NCI-H774 (cell line): ENCODE results near the gene DLL3.

ENCODE experiments used
- DNase-seq: peaks from one replicate; lab custom pipeline; 2025; lab: John Stamatoyannopoulos, UW

The DLL3 gene

DNA sequence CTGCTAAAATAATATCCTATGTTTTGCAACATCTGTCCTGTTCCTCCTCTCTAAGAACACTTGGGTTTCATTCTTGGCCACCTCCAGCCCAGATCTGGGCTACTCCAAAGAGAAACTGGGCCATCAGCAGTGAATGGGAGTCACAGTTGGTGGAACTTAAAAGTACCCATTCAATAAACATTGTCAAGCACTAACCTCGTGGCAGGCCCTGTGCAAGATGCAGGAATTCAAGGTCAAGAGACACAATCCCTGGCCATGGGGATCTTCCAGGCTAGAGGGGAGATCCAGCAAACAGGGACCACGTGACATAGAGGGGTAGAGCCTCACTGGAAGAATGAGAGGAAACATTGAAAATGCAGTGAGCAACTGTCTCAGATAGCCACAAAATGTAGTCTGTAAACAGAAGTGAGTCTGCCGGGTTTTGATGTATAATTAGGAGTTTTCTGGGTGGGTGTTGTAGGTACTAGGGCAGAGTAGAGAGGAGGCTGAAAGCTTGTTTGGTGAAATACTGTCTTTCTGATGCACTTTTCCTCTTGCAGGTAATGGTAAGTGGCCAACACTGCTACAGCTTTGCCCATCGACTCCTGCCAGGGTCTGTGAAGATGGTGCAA lies 56.1 kb downstream of the DLL3 start:
- DNase-seq = no peak

DNA sequence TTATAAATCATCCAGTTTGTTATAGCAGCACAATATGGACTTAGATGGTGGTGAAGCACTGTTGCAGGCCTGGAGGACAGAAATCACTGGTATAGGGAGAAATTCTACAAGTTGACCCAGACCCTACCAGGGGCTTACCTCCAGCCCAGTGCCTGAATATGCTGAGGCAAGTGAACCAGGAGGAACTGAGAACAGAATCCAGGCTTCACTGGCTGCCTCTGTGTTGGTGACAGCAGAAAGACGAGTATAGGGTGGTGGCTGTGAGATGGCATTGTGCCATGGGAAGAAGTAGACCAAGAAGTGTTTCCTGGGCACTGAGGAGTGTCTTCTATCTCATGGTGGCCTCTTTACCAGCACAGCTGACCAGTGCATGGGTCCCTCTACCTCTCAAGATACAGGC lies 57.1 kb downstream of the DLL3 start:
- no peak for DNase-seq
